ENCODE measurements around the gene ZNF593.
A peak's percentile ranks its signal among the peaks of the same experiment; 100 is the strongest.

The ZNF593 gene

DNA sequence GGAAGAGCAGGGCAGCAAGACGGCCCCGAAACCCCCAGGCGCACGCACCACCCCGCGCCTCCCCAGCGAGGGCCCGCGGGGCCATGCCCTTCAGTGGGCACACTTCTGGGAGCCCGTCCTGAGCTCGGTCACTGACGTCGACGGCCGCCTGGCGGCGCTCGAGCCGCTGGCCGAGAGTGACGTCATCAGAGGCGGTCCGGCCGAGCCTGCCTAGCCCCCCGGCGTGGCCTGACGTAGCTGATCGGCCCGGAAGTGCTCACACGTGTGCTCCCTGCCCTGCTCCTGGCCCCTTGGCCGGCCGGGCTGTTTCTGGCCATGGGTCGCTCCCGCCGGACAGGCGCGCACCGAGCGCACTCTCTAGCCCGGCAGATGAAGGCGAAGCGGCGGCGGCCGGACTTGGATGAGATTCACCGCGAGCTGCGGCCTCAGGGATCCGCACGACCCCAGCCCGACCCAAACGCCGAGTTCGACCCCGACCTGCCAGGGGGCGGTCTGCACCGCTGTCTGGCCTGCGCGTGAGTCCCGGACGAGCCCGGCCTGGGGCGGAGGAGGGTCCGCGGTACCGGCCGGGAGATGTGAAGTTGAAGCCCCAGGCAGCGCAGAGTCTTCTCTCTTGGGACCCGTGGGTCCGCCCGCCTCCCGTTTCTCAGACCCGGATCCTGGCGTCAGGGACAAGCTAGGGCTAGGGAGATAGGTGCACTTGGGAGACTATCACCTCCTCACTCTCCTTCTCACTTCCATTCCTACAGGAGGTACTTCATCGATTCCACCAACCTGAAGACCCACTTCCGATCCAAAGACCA lies at the start of gene ZNF593:
Gene ZNF593, plus strand, starts transcription at position 240 of the 803 bp plus-strand sequence. Its CDS starts 76 bp downstream, at position 316.
- peak within 1 kb of the TSS; percentile 79 to 92 (median 87) for H3K4me3 ChIP-seq
- peak within 1 kb of the TSS; percentile 50 to 94 (median 86) for H3K27ac ChIP-seq

- peak overlapping the region in 12 of 21 experiments; percentile 6 to 87 (median 44) for H3K27ac ChIP-seq
- H3K4me3 ChIP-seq = no peak overlapping the region
These were observed 47.6 kb upstream of the ZNF593 start for GRCh38 chr1:26121854-26122773.

DNA sequence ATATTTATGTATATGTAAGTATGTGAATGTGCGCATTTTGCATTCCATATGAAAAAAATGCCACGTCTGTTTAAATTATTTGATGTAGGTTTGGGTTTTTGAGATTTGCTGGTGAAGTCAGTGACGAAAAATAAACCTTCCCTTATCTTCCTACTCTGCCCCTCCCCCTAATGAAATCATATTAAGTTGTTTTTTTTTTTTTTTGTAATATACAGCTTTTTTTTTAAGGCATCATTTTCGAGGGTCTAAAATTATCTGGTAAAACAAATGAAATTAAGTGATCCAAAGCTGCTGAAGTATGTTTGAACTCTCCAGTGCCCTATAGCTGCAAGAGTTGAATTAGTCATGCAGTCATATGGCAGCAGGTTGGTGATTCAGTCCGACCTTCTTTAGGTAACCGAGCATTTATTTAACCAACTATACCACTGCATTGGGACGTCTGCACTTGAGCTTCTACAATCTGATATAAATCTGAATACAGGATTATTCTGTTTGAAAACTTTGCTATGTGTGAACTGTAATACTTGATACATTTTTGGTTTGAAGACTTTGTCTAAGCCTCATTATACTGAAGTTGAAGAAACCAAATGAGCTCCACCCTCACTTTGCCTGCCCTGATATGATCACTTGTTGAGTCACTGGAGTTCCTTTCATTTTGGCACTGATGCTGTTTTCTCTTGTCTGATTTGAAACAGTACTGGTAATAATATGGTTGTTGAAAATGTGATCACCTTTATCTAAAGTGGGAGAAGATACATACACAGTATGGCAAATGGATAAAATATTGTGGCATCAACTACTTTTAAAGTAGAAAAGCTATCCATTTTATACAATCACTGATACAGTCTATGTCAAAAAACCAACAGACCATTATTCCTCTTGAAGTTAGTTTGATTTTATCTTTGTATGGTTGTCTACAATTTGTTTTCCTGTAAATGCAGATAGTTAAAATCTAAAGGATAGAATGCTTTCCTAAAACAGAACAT lies 46.4 kb upstream of the ZNF593 start:
- H3K27ac ChIP-seq = peak overlapping the region in 12 of 21 experiments; percentile 3 to 87 (median 36)

DNA sequence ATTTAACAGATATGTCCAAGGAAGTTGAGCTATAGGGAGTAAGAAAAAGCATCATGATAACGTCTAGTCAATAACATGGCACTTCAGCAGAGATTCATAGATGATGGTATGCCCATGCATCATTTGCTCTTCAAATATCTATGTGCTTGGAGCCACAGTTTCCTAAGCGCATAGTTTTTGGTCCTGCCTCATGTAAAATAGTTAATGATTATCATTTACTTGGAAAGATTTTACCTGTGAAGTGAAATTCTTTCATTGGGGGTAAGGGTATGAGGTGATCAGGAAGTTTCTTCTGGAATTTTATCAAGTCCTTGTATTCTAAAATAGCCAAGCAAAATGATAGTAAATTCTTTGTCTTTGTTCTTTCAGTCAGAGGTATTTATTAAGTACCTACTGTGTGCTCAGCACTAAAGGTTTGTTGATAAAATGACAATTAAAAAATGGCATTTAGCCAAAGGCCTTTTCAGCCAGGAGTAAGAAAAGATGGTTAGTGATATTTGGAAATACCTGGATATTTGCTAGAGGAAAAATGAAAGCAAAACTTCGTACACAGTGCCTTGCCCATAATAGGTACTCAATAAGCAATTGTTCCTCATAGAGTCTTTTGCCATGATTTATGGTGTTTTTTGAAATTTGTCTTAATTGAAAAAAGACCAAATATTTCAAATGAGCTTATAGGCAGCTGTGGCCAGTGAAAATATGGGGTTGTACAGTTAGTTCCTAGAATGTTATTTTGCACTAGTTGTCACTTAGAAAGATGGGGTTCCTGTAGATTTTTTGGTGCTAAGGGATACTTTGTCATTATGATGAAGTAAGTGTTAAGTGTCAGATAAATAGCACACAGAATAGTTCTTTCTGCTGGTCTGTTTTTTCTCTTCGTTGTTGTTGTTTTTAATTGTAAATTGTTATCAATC lies 45.0 kb upstream of the ZNF593 start:
- Histone ChIP-seq H3K4me3 (no peak overlapping the region), H3K27ac (peak overlapping the region in 6 of 21 experiments; percentile 3 to 87 (median 24))

More for the DNA sequence above, 46.4 kb upstream of the ZNF593 start:
- no peak overlapping the region for H3K4me3 ChIP-seq

DNA sequence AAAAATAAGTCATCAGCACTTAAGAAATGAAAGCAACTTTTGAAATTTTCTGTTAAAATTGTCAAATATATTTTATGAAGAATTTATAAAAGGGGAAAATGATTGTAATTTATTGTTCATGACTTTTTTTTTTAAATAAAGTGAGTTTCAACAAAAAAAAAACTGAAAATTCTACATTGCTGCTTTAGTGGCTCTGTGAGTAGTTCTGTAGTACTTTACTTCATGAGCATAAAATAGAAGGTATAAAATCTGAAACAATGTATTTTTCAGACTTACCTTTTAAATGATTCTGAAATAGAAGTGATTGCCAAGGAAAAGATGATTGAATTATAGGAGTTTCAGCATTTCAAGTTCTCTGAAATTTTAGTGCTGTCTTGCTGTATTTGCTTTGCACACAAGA lies 44.3 kb upstream of the ZNF593 start:
- Histone ChIP-seq H3K4me3 (no peak overlapping the region), H3K27ac (peak overlapping the region in 7 of 21 experiments; percentile 56 to 87 (median 65))

- H3K27ac ChIP-seq = peak overlapping the region in 17 of 21 experiments; percentile 2 to 87 (median 63)
- no peak overlapping the region for H3K4me3 ChIP-seq
These were observed 43.8 kb upstream of the ZNF593 start for GRCh38 chr1:26125946-26126320.

DNA sequence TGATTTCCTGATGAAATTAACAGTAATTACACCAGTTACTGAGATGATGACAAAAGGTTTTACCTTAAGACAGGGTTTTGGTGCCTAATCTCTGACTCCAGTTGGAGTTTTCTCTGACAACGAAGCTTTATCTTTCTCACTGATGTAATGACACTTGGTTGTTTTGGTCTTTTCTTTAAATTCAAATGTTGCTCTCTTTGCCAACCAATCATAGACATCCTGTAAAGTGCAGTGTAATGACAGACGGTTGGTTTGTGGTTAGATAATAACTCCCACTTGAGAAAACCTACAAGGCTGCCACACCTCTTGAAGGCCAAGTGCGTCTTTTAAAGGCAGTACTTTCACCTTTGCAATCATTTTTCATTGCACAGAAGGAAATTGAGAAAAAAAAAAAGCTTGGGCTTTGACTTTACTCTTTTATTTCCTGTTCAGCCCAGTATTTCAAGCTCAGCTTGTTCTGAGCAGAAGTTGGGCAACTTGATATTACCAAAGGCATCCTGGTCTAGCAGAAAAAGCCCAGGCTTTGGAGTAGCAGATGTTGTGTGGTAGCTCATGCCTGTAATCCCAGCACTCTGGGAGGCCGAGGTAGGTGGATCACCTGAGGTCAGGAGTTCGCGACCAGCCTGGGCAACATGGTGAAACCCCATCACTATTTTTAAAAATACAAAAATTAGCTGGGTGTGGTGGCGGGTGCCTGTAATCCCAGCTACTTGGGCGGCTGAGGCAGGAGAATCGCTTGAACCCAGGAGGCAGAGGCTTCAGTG lies 43.2 kb upstream of the ZNF593 start:
- peak overlapping the region in 4 of 7 experiments; percentile 4 to 18 (median 8) for H3K4me3 ChIP-seq
- H3K27ac ChIP-seq = peak overlapping the region in 20 of 21 experiments; percentile 38 to 87 (median 67)

DNA sequence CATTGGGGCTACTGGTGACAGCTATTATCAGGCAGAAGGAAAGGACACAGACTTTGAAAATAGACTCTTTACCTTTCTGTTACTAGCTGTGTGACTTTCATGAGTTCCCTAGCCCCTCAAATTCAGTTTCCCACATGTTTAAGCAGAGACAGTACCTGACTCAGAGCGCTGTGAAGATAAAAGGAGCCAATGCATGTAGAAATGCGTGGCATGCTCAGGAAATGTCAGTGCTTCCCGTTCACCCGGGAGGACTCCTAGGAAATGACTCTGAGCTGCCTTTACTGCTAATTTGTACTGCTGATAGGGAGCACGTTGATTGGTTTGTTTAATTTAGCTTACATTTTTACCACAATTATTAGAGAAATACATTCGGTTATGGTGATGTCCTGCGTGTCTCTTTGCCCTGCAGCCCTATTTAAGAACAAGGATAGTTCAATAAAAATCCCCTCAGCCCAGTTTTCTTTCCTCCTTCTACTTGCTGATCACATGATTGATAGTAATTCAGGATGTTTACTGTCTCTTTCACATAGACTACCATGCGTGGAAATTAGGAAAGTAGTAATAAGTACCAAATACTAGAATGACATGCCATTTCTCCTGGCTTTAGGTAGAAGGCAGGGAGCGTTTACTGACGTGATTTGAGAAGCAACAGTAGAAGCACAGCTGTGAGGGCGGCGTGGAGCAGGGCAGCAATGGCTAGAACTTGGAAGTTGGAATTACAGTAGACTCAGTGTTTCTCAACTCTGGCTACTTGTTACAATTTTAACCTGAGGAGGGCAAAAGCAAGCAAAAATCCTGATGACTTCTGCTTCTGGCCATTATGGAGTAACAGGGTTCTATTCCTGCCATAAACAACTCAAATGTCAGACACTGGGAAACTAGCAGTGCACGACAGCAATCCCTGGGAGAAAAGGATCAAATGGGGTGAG lies 42.2 kb upstream of the ZNF593 start:
- peak overlapping the region in 20 of 21 experiments; percentile 26 to 87 (median 67) for H3K27ac ChIP-seq
- H3K4me3 ChIP-seq = peak overlapping the region in 2 of 7 experiments; percentile 5 to 18

GRCh38 chr1:26129778-26130177 lies 39.9 kb upstream of the ZNF593 start:
- no peak overlapping the region for H3K4me3 ChIP-seq
- no peak overlapping the region for H3K27ac ChIP-seq

DNA sequence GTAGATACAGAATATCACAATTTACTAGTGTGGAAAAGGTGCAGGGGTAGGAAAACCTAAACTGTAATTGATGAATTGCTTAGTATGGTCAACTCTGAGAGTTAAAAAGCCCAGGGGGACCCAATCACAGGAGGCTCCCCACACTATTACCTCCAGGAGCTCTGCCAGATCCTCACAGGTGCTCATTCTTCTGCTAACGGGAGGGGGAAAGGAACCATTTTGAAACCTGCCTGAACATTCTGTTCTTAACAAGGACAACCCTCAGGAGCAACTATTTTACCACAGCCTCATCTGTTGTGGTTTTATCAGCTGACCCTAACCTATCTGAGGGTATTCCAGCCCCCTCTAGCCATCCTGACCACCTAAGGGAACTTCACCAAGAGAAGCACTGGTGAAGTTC lies 39.0 kb upstream of the ZNF593 start:
- H3K4me3 ChIP-seq = no peak overlapping the region
- H3K27ac ChIP-seq = no peak overlapping the region

- H3K27ac ChIP-seq = no peak overlapping the region
- H3K4me3 ChIP-seq = no peak overlapping the region
These were observed 37.4 kb upstream of the ZNF593 start for GRCh38 chr1:26132128-26132833.

DNA sequence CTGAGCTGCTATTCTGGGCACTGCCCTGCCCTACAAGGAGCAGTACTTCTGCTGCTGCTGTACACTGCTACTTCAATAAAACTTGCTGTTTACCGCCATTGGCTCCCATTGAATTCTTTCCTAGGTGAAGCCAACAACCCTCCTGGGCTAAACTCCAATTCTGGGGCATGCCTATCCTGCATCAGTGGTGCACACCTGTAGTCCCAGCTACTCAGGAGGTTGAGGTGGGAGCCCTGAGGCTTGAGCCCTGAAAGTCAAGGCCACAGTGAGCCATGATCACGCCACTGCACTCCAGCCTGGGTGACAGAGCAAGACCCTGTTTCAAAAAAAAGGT lies 36.9 kb upstream of the ZNF593 start:
- H3K27ac ChIP-seq = no peak overlapping the region
- no peak overlapping the region for H3K4me3 ChIP-seq

- no peak overlapping the region for H3K4me3 ChIP-seq
- no peak overlapping the region for H3K27ac ChIP-seq
These were observed 35.2 kb upstream of the ZNF593 start for GRCh38 chr1:26134466-26134865.

- no peak overlapping the region for H3K4me3 ChIP-seq
- no peak overlapping the region for H3K27ac ChIP-seq
These were observed 30.6 kb upstream of the ZNF593 start for GRCh38 chr1:26138974-26139558.

DNA sequence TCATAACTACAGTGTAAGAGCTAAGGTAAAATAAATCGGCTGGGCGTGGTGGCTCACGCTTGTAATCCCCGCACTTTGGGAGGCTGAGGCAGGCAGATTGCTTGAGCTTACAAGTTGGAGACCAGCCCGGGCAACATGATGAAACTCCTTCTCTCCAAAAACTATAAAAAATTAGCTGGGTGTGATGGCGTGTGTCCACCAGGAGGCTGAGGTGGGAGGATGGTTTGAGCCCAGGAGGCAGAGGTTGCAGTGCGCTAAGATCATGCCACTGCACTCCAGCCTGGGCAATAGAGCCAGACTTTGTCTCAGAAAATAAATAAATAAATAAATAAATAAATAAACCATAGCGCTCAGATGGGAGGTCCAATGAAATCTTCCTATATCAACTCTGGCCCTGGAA lies 27.5 kb upstream of the ZNF593 start:
- Histone ChIP-seq H3K27ac (no peak overlapping the region), H3K4me3 (no peak overlapping the region)

Measured in skin epidermis (tissue), 12 donors.